GM18951 (cell line): Measurements from ENCODE around the gene ZSCAN23.
"Not testable (repeated sequence)": the region's sequence is repeated elsewhere in the genome, so short reads cannot be mapped to it uniquely, and the experiment has no call there.

Experiments
- POLR2A ChIP-seq: IDR thresholded peaks from 4 replicates; pipeline ENCODE4 v1.6.1; 2011; ENCODE audit warnings: mild to moderate bottlenecking; ENCODE audit not compliant: insufficient read length, insufficient read depth; ENCODE audit errors: extremely low read depth
- in situ Hi-C: fragments of 300-500 bp; cut with MboI; formaldehyde crosslinking; loops from one replicate; pipeline ENCODE4 v1.12.0; 2022; ENCODE audit warnings: low sequenced_read_pairs, mixed read lengths, inconsistent platforms; ENCODE audit not compliant: unreplicated experiment

ZSCAN23 gene

DNA sequence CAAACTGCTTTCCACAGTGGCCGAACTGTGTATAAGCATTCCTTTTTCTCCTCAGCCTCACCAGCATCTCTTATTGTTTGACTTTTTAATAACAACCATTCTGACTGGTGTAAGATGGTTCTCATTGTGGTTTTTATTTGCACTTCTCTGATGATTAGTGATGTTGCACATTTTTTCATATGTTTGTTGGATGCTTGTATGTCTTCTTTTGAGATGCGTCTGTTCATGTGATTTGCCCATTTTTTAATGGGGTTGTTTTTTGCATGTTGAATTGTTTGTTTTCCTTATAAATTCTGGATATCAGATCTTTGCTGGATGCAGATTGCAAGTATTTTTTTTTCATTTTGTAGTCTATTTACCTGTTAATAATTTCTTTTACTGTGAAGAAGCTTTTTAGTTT, 32.5 kb downstream of the ZSCAN23 start:
- in situ Hi-C loops: no loop called here
- TF ChIP-seq POLR2A: no peak

GRCh38 chr6:28408076-28408802, 35.1 kb downstream of the ZSCAN23 start:
- in situ Hi-C loops: no loop called here
- no peak for TF ChIP-seq POLR2A

DNA sequence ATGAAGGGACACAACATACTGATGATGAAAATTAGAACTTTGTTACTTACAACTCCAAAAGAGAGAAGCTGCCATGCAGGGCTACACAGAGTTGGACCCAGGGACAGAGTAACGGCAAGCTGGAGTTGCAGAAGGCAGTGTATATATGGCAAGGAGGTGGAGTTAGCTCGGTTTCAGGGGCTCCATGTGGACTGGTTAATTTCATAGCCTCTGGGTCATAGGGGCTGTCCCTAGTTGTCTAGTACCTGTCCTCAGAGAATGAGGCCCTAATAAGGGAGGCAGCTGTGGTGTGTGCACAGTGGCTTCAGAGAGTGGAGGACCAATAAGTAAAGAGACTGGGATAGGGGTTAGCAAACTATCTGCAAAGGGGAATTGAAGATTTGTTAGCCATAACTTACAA, 35.9 kb downstream of the ZSCAN23 start:
- TF ChIP-seq POLR2A: no peak
- in situ Hi-C loops: no loop called here

- in situ Hi-C loops: not testable (repeated sequence)
Observed at GRCh38 chr6:28403923-28404322, 39.4 kb downstream of the ZSCAN23 start.

DNA sequence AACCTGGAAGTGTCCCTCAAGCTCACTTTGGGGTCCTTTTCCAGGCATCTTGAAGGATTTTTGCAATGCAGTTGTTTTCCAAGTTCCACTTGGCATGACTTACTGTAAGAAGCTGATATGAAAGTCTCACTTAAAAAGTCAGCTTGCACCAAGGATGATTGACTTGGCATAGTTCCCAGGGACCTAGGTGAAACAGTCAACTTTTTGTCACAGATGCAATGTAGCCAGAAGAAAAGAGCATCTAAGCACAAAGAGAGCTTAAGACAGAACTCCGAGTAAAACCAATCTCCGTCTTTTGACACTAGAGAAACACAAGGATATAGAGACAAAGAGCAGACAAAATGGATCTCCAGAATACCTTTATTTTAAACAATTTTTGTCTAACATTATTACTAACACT, 41.1 kb downstream of the ZSCAN23 start:
- no peak for TF ChIP-seq POLR2A
- in situ Hi-C loops: no loop called here

DNA sequence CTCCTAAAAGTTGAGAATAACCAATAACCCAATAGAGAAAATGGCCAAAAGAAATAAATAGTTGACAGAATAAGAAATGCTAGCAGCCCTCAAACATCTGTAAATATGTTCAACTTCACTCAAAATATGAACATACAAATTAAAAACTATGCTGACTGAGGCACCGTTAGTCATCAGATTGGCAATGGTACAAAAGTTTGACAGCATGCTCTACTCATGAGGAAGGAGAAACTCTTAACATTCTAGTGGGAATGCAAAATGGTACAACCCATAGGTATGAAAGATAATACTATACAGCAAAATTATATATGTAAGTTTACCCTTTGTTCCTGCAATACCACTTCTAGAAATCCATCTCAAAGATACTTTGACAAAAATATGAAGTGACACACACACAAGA, 42.1 kb downstream of the ZSCAN23 start:
- in situ Hi-C loops: no loop called here
- no peak for TF ChIP-seq POLR2A

DNA sequence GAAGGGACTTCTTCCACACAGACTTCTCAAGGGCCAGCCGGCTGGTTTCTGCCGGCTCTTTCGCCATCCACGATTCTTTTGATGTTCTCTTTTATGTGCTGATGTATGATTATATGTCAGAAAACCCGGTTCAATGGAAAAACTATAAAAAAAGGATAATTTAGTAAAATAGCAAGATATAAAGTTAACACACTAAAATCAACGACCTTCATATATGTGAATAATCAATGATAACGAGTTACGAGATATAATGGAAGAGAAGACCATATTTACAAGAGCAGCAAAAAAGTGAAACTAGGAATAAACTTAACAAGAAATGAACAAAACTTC, 43.2 kb downstream of the ZSCAN23 start:
- no peak for TF ChIP-seq POLR2A

DNA sequence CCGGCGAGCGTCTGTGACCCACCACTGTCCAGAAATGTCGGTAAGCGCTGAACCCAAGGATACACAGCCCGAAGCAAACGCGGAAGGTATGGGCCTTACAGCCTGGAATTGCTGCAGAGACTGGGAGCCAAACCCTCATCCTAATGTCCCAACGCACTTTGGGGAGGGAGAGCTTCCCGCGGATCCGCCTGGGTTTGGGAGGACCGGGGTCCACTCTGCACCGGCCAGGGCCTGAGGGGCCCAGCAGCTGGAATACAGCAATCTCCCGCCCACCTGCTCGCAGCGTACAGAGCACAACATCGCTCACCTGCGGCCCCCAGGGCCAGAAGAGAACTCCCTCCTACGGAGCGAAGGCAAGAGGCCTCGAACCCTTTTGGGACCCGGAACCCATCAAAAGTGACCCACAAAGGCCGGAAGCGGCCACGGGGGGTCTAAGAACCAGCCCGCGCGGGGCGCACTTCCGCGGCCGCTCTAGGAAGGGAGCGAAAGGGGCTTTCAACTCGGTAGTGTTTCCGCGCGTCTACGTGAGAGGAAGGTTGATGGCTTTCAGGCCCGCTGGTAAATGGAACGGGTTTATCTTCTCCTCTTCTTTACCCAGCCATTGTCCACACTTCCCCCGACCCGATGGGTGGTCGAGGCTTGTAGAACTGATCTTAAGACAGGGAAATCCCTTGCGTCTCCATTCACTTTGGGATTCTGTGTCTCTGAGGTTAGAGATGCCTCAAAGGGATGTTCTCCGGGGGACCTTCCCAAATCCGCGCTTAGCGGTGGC, 43.8 kb downstream of the ZSCAN23 start, which contains the start of gene ZSCAN12:
Gene ZSCAN12, minus strand, starts transcription at position 398 of the 772 bp plus-strand sequence. CDS start 1,342 bp downstream, outside the sequence.
- peak; percentile 85 for TF ChIP-seq POLR2A
- in situ Hi-C loops: no loop called here

More for the DNA sequence above, 43.2 kb downstream of the ZSCAN23 start:
- in situ Hi-C loops: no loop called here

DNA sequence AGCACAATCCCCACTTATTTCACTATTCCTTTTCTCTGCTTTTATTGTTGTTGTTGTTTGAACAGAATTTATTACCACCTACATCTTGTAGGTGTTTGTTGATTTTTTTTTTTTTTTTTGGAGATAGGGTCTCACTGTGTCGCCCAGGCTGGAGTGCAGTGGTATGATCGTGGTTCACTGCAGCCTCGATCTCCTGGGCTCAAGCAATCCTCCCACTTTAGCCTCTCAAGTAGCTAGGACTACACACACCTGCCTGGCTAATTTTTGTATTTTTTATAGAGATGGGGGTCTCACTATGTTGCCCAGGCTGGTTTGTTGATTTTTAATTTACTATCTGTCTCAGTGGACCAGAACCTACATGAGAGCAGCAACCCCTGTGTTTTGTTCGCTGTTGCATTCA, 47.4 kb downstream of the ZSCAN23 start:
- in situ Hi-C loops: no loop called here
- TF ChIP-seq POLR2A: no peak

GRCh38 chr6:28393912-28394662, 49.2 kb downstream of the ZSCAN23 start:
- in situ Hi-C loops: no loop called here
- TF ChIP-seq POLR2A: no peak

GRCh38 chr6:28390688-28391087, 52.6 kb downstream of the ZSCAN23 start:
- TF ChIP-seq POLR2A: no peak

GRCh38 chr6:28384143-28384533, 59.2 kb downstream of the ZSCAN23 start:
- in situ Hi-C loops: no loop called here
- TF ChIP-seq POLR2A: no peak

More at GRCh38 chr6:28390688-28391087, 52.6 kb downstream of the ZSCAN23 start:
- in situ Hi-C loops: no loop called here
